ENCODE results near the gene GABPA.

DNA sequence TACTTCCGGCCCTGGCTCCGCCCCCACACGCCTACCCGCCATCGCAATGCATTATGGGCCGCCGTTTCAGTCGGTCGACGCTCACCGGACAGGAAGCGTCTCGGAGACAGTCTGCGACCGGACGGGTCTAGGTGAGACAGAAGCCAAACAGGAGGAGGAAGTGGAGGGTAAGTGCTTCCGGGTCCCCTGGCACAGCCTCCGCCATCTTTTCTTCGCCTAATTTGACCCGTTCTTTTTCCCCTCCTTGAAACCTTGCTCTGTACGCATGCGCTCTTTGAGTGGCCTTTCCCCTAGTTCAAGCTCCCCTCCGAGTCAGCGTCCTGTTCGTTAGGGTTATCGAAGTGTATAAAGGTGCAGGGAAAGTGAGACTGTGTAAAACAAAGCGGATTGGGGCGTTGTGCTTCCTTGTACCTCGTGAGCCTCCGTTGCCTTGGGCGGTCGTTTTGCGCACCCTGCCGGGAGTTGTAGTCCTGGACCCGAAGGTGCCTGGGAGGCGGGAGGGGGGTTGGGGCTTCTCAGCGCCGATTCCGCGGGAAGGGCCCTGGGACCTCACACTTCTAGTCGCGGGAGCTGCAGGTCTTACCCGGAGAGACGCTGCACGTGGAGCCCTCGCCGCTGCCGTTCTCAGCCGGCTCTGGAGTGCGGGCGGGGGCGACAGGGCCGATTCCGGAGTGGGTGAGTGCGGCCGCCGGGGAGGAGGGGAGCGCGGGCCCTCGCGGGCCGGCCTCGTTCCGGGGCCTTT is at the start of gene GABPA, which contains the start of gene ATP5PF:
- peak in 2 of 6 experiments; percentile 20 to 37 for TF ChIP-seq CTCF (IDR thresholded peaks at IDR 0.05)
- peak; percentile 16 to 44 for TF ChIP-seq POLR2A (IDR thresholded peaks at IDR 0.05)
